ENCODE measurements around the gene CCL20. TPM values are rescaled to one million over a fixed set of nuclear protein-coding genes. Genes with fewer than 3 reads are reported as not detected.

Gene CCL20
- total and polyA plus RNA-seq, 2 of the 13 experiments (the other 11 are each of a cell fraction or from before 2014, with no cell fraction given): 223 to 903 TPM

DNA sequence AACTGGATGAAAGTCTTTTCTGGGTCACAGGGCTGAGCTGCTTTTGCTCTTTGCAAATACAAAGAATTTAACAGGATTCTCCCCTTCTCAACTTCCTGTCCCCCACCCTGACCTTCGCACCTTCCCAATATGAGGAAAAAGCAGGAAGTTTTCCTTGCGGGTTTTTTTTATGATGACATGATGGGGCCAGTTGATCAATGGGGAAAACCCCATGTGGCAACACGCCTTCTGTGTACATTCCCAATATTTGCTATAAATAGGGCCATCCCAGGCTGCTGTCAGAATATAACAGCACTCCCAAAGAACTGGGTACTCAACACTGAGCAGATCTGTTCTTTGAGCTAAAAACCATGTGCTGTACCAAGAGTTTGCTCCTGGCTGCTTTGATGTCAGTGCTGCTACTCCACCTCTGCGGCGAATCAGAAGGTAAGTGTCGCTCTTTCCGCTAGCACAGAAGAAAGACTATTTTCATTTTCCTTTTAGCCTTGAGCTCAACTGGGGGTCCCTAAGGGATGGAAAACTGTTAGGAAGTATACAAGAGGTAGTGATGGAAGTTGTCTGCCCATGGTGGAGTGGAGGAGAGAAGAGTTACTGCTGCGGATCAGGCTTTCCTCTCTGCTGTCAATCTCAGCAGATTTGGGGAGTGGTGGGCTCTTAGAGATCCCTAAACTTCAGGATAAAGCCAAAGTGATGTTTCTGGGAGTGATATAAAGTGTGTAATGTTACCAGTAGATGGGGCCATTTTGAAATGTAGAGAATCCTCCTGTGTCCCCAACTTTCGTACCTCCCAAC, at the start of gene CCL20 (continued):
- TF ChIP-seq ZNF879 (CRISPR knock-in tag; IDR thresholded peaks at IDR 0.05) (0 out of 2 replicates have a peak, but pooled peaks have one; percentile 48), SALL2 (CRISPR knock-in tag; IDR thresholded peaks at IDR 0.05) (no peak), ZNF235 (CRISPR knock-in tag; IDR thresholded peaks at IDR 0.05; ENCODE audit: borderline replicate concordance) (no peak), ZBTB8A (CRISPR knock-in tag; IDR thresholded peaks at IDR 0.05; ENCODE audit: borderline replicate concordance, low read depth) (no peak), PCBP2 (optimal IDR thresholded peaks at IDR 0.05; ENCODE audit: low read depth, low read length, poor library complexity, severe bottlenecking) (peak; percentile 46), ZNF180 (CRISPR knock-in tag; IDR thresholded peaks at IDR 0.05; ENCODE audit: borderline replicate concordance, low read depth) (no peak), MBNL3 (CRISPR knock-in tag; conservative IDR thresholded peaks at IDR 0.05) (no peak), KDM4B (CRISPR knock-in tag; IDR thresholded peaks at IDR 0.05) (0 out of 2 replicates have a peak, but pooled peaks have one; percentile 9), ZNF619 (CRISPR knock-in tag; IDR thresholded peaks at IDR 0.05) (peak; percentile 80; the same call in 1 of the 2 replicates), AHR (CRISPR knock-in tag; IDR thresholded peaks at IDR 0.05) (peak; percentile 32; the same call in 1 of the 2 replicates), ZFYVE20 (CRISPR knock-in tag; IDR thresholded peaks at IDR 0.05; ENCODE audit: borderline replicate concordance, low read depth) (no peak), SPEN (CRISPR knock-in tag; IDR thresholded peaks at IDR 0.05; ENCODE audit: low read depth) (peak; percentile 65; the same call in 1 of the 2 replicates), MAFG (CRISPR knock-in tag; IDR thresholded peaks at IDR 0.05) (no peak), MTA3 (CRISPR knock-in tag; IDR thresholded peaks at IDR 0.05) (no peak), ZKSCAN8 (CRISPR knock-in tag; IDR thresholded peaks at IDR 0.05; ENCODE audit: borderline replicate concordance) (peak; percentile 92), ETV5 (CRISPR knock-in tag; IDR thresholded peaks at IDR 0.05; ENCODE audit: borderline replicate concordance) (peak; percentile 99)
- TF ChIP-seq, protein P1, sequence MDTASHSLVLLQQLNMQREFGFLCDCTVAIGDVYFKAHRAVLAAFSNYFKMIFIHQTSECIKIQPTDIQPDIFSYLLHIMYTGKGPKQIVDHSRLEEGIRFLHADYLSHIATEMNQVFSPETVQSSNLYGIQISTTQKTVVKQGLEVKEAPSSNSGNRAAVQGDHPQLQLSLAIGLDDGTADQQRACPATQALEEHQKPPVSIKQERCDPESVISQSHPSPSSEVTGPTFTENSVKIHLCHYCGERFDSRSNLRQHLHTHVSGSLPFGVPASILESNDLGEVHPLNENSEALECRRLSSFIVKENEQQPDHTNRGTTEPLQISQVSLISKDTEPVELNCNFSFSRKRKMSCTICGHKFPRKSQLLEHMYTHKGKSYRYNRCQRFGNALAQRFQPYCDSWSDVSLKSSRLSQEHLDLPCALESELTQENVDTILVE (CRISPR knock-in tag; IDR thresholded peaks at IDR 0.05): 0 out of 2 replicates have a peak, but pooled peaks have one; percentile 80
- TF ChIP-seq, protein P2, sequence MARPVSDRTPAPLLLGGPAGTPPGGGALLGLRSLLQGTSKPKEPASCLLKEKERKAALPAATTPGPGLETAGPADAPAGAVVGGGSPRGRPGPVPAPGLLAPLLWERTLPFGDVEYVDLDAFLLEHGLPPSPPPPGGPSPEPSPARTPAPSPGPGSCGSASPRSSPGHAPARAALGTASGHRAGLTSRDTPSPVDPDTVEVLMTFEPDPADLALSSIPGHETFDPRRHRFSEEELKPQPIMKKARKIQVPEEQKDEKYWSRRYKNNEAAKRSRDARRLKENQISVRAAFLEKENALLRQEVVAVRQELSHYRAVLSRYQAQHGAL (CRISPR knock-in tag; IDR thresholded peaks at IDR 0.05; ENCODE audit: not compliant biosample characterization): no peak
- TF ChIP-seq, protein P3, sequence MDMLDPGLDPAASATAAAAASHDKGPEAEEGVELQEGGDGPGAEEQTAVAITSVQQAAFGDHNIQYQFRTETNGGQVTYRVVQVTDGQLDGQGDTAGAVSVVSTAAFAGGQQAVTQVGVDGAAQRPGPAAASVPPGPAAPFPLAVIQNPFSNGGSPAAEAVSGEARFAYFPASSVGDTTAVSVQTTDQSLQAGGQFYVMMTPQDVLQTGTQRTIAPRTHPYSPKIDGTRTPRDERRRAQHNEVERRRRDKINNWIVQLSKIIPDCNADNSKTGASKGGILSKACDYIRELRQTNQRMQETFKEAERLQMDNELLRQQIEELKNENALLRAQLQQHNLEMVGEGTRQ (IDR thresholded peaks at IDR 0.05; ENCODE audit: low read depth, low read length): no peak
- TF ChIP-seq, protein P3 (CRISPR knock-in tag; IDR thresholded peaks at IDR 0.05; ENCODE audit: borderline replicate concordance): no peak
- TF ChIP-seq, protein P4, sequence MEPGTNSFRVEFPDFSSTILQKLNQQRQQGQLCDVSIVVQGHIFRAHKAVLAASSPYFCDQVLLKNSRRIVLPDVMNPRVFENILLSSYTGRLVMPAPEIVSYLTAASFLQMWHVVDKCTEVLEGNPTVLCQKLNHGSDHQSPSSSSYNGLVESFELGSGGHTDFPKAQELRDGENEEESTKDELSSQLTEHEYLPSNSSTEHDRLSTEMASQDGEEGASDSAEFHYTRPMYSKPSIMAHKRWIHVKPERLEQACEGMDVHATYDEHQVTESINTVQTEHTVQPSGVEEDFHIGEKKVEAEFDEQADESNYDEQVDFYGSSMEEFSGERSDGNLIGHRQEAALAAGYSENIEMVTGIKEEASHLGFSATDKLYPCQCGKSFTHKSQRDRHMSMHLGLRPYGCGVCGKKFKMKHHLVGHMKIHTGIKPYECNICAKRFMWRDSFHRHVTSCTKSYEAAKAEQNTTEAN (CRISPR knock-in tag; conservative IDR thresholded peaks at IDR 0.05): peak; percentile 65
- TF ChIP-seq, protein P5, sequence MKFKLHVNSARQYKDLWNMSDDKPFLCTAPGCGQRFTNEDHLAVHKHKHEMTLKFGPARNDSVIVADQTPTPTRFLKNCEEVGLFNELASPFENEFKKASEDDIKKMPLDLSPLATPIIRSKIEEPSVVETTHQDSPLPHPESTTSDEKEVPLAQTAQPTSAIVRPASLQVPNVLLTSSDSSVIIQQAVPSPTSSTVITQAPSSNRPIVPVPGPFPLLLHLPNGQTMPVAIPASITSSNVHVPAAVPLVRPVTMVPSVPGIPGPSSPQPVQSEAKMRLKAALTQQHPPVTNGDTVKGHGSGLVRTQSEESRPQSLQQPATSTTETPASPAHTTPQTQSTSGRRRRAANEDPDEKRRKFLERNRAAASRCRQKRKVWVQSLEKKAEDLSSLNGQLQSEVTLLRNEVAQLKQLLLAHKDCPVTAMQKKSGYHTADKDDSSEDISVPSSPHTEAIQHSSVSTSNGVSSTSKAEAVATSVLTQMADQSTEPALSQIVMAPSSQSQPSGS (CRISPR knock-in tag; IDR thresholded peaks at IDR 0.05): peak; percentile 83
